NOMO-1 treated with DMSO at 0.1 percent for 48 hours (cell line): ENCODE measurements around the gene PI4KA.
"Not testable (repeated sequence)": the region's sequence is repeated elsewhere in the genome, so short reads cannot be mapped to it uniquely, and the experiment has no call there.

ENCODE experiments used
- DNase-seq: peaks from one replicate; lab custom pipeline; 2025; ENCODE audit not compliant: unreplicated experiment; lab: John Stamatoyannopoulos, UW

The PI4KA gene

GRCh38 chr22:20752104-20752741, 106.4 kb downstream of the PI4KA start:
- no peak for DNase-seq

DNA sequence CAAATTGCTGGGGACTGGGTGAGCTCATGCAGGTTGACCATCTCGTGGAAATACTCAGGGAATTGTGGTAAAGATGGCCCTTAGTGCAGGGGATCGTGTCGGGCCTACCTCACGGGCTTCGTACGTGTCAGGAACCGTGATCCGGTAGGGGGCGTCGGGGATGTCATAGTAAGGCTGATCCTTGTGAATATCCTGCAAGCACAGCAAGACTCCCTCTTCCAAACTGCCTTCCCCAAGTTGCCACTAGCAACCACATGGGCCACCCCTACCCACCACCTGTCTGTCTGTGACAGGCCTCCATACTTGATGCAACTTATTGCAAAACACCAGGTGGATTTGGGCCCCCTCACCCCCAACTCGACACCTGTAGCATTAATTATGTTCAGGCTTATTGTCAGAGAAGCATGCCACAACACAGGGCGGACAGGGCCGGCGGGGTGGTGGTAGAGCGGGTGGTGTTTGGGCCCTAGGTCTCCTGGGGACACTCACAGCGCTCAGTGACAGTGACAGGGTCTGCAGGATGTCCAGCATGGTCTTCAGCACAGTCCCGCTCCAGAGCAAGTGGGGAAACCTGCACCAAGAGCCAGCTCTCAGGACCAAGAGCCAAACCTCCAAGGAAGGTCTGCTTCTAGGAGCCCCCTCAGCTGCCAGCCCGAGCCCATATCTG, 107.3 kb downstream of the PI4KA start:
- DNase-seq, result no peak

DNA sequence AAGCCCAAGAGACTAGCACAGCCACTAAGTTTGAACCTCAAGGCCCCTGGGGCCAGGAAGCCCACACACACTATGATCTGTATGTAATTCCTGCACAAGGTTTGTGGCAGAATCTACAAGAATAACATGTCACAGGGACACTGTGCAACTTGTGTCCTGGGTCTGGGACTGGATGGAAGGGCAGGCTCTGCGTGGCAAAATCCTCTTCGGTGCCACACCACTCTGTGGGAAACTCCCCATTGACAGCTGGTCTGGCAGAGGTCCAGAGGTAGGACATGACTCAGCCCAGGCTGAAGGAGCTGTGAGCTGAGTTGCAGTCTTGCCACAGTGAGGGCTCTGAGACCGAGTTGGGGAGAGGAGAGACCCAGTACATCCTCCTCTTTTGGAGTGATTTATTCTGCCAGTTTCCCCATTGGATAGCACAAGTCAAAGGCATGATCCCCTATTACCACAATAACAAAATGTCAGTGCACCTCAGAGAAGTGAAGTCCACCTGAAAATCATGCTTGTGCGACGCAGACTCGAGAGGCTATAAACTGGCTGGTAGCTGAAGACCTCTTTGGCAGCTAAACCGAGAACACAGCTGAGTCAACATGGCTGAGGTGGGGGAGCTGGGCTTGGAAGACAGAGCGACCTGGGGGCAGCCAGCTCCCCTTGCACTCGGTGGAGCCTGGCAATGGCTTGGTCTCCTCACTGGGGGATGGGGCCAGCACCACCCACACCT, 108.0 kb downstream of the PI4KA start:
- no peak for DNase-seq

DNA sequence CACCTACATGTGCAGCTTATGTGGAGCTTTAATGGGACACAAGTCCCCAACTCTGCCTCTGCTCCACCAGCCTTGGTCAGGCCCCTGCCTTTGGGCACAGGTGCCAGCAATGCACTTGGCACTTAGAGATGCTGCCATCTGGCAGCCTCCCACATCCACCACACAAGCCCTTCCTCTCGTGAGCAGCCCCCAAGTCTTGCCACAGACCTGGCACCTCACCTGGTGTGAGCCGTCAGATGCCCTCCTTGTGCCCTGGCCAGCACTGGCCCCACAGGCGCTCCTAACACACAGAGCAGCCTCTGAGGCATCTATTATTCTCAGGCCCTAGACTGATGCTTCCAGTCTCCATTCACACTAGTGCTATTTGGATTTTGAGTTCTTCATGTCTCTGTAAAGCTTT, 109.2 kb downstream of the PI4KA start:
- DNase-seq, result no peak

GRCh38 chr22:20748731-20749428, 109.7 kb downstream of the PI4KA start:
- DNase-seq, result peak; percentile 32

DNA sequence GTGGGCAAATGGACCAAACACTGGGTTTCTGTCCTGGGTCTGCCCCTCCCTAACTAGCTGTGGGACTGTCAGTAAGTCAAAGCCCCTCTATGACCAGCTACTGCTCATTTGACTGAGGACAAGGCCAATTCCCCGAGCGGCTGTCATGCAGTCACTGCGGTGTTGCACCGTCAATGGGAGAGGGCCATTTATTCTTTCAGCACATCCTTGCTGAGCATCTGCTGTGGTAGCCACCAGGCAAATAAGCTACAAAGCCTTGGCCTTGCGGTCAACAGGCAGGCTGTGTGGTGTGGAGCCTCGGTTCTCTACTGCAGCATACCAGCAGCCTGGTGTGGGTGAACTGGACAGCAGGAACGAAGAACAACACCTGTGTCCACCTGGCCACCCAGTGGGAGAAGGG, 110.5 kb downstream of the PI4KA start:
- DNase-seq, result no peak

DNA sequence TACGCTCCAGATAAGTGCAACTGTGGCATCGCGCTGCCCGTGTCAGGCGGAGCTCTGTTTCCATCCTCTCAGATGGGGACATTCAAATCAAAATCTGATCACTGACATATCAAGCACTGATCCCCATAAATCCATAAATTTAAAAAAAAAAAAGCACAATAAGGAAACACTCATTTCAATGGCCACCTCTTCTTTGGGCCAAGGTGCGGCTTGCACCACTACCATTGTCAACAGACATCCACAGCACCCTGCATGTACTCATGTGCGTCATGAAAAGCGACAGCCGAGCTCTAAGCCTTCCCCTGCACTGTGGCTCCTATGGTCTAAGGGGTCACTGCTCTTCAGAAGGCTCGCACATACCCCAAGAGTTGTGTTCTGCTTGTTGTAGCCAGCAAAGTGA, 111.4 kb downstream of the PI4KA start:
- no peak for DNase-seq

DNA sequence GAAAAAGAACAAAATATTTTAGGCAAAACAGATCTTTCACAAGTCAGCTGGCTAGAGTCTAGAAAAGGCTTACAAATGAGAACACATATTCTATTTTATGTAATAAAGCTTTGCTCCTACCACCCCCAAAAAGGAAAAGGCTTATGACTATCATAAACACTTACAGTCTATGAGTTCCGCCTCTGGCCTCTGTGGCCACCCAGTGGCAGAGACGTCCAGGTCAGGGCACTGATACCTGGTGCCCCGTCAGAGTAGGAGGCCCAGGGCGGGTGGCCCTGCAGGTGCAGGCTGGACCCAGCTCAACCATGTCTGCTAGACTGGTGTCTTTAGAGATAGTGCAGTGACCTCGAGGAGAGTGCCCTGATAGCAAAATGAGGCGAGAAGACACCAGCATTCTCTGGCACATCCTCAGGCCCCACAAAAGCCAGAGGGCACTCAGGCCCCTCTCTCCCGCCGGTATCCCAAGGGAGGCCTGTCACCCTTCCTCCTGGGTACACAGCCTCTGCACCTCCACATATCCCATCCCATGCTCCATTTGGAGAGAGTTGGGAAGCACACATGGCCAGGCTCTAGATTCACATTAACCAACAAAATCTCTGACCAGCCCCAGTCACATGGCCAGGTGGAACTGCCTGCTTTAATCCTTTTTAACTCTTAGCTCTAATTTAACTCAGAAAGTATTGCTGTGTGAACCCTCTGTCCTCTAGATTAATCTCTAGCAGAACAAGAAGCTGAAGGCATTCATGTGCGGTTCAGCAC, 112.0 kb downstream of the PI4KA start:
- no peak for DNase-seq

GRCh38 chr22:20745119-20745518, 113.5 kb downstream of the PI4KA start:
- no peak for DNase-seq

DNA sequence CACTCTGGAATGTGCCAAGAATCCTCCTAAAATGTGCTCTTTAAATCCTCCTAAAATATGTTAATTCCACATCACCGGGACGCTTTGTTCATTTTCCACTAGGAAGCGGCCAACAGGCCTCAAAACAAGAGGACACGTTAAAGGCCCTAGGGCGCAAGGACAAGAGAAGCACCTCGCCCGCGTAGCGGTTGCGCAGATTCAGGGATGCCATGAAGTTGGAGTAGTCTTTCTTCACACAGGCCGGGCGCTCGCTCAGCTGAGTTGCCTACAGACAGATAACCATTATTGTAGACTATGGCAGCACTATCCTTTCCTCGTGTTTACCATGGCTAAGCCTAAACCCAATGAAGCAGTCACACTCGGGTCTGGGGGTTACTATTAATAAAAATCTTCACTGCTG, 114.2 kb downstream of the PI4KA start:
- DNase-seq, result no peak

GRCh38 chr22:20742764-20743163, 115.8 kb downstream of the PI4KA start:
- DNase-seq, result no peak

- DNase-seq, result peak; percentile 14
Observed at GRCh38 chr22:20741634-20742581, 116.7 kb downstream of the PI4KA start.

DNA sequence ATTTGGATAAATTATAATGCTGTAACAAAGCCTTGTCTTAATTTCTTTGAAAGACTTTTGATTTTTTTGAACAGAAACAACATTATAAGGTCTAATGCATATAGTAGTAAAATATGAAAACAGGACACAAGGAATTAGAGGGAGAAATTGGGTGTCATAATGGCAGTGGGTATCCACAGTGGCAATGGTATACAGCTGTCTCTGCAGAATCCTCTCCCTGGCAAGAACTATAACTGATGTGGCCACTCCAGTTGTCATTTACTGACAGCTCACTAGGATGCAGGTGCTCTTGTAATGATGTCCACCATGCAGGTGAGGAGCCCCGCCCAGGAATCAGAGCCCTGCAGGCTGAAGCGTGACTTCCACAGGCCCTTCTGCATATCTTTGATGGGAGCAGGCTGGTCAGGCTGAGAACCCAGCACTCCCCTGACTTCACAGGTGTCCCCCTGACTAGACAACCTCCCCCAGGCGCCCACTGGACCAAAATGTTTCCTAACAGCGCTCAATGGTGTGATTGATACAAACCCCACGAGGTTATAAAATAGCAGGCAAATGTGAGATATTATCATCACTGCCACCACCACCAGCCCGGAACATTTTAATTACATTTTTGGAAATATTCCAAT, 117.5 kb downstream of the PI4KA start:
- no peak for DNase-seq

DNA sequence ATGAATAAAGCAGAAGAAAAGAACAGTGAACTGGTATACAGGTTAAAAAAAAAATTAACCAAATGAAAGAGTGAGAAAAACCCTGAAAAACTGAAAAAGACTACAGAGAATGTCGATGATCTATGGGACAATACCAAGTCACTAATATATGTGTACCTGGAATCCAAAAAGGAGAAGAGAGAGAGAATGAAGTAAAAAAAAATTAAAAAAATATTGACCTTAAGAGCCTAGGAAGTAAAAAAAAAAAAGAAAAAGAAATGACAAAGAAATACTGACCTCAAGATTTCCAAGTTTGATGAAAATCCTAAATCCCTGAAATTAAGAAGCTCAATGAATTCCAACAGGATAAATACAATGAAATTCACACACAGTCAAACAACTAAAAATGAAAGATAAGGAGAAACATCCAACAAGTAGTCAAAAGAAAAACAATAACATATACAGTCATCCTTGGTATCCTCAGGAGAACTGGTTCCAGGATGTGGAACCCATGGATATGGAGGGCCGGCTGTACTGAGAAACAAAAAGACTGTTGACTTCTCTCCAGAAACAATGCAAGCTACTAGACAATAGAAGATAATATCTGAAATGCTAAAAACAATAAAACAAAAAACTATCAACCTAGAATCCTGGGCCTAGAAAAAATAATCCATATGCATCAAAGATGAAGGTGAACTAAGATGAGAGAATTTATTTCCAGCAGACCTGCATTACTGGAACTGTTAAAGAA, 118.2 kb downstream of the PI4KA start:
- no peak for DNase-seq

DNA sequence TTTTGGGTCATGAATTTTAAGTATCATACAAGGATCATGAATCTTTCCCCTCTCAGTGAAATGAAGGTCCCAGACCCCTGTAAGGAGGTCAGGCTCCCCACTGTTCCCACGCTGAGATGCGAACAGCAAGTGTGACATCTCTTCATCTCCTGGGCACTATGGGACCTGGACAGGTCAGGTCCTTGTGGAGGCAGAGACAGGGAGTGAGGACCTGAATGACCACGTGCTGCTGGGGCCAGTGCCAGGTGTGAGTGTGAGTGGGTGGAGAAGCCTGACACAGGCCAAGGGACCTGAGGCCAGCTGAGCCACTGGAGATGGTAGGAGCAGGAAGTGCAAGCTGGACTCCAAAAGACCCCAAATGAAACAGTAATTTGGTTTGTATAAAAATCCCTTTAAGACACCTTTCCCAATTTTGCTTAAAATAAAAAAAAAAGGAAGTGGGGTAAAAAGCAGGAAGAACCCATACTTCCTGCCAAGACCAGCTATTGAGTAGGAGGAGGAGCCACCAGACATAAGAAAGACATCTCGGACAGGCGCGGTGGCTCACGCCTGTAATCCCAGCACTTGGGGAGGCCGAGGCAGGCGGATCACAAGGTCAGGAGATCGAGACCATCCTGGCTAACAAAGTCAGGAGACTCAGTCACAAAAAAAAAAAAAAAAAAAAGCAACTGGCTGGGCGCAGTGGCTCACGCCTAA, 120.1 kb downstream of the PI4KA start:
- DNase-seq, result peak; percentile 49

DNA sequence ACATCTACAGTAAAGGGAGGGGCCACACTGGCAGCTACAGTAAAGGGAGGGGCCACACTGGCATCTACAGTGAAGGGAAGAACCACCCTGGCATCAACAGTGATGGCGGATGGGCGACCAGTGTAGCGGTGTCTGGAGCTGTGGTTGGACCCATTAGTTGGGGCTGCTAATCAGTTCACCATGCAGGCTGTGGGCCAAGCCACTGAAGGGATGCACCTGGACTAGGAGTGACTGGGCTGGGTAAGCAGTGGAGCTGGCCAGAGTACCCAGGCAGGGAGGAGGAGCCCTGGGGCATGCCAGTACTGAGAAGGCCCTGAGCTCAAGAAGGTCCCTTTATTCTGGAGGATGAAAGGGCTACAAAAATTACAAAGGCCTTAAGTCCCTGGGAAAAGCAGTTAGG, 121.7 kb downstream of the PI4KA start:
- not testable (repeated sequence) for DNase-seq

DNA sequence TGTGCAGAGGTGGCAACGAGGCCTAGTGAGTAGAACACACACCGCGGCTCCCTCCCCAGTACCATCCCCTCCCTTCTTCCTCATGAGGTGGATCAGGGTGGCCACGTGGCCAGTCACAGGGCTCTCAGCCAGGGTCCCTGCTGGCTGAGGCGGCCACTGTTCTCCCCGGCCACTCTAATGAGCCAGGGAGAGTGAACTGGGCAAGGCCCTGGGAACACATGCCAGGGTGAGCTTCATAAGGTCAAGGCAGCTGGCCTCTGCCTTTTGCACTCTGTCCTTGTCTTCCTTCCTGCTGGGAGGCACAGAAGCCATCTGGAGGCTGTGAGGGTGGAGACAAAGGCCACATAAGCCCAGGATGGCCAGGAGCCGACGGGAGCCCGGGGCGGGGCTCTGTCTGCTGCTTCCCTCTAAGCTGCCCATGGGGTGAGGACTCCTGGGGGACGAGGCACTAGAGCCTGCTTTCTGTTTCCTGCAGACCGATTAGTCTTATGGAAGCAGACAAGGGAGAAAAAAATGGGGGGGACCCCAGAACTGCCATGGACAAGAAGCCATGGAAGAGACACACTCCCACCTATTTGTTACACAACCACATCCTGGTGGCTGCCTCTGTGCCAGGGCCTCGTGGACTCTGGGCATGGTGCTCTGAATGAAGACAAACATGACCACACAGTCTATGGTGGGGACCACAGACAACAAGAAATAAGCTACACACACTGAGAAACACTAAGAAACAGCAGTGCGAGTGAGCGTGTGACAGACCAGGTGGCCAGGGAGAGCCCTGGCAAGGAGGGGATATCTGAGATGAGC, 123.1 kb downstream of the PI4KA start:
- not testable (repeated sequence) for DNase-seq
